ENCODE measurements around the gene C19orf67.

DNA sequence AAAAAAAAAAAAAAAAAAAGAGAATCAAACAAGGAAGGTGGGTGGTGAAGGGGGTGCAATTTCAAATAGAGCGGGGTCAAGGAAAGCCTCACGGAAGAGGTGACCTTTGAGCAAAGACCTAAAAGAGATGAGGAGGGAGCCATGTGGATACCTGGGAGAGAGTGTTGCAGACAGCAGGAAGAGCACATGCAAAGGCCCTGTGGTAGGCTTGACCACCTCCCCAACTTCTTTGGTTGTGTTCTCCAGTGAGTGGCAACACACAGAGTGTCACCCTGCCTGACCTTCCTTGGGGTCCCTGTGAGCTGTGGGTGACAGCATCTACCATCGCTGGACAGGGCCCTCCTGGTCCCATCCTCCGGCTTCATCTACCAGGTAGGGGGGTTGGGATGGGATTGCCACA is 35.1 kb downstream of the C19orf67 start:
- TF ChIP-seq, protein P1, sequence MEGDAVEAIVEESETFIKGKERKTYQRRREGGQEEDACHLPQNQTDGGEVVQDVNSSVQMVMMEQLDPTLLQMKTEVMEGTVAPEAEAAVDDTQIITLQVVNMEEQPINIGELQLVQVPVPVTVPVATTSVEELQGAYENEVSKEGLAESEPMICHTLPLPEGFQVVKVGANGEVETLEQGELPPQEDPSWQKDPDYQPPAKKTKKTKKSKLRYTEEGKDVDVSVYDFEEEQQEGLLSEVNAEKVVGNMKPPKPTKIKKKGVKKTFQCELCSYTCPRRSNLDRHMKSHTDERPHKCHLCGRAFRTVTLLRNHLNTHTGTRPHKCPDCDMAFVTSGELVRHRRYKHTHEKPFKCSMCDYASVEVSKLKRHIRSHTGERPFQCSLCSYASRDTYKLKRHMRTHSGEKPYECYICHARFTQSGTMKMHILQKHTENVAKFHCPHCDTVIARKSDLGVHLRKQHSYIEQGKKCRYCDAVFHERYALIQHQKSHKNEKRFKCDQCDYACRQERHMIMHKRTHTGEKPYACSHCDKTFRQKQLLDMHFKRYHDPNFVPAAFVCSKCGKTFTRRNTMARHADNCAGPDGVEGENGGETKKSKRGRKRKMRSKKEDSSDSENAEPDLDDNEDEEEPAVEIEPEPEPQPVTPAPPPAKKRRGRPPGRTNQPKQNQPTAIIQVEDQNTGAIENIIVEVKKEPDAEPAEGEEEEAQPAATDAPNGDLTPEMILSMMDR (IDR thresholded peaks at IDR 0.05) = no peak
- no peak for TF ChIP-seq POLR2A (IDR thresholded peaks at IDR 0.05)

Measured in tibial nerve (tissue), 3 donors.